Body of pancreas (tissue), 4 donors: Measurements from ENCODE around the gene SKI.
"Not testable (repeated sequence)": the region's sequence is repeated elsewhere in the genome, so short reads cannot be mapped to it uniquely, and the experiment has no call there.

ENCODE experiments used
- CTCF ChIP-seq, 7 experiments: fragments of 450-650 bp in 4 of 7; fragments of 200-600 bp in 3 of 7; sonication (generic) in 3 of 7; IDR thresholded peaks; one replicate each; pipeline ENCODE4 v1.5.1; 2016 to 2019; ENCODE audit warnings: antibody characterized with exemption in 7 of 7
- POLR2A ChIP-seq, 3 donors: fragments of 450-650 bp; IDR thresholded peaks; one replicate each; pipeline ENCODE4 v1.6.1; 2016; ENCODE audit warnings: antibody characterized with exemption in 3 of 3, mild to moderate bottlenecking in 2 of 3

DNA sequence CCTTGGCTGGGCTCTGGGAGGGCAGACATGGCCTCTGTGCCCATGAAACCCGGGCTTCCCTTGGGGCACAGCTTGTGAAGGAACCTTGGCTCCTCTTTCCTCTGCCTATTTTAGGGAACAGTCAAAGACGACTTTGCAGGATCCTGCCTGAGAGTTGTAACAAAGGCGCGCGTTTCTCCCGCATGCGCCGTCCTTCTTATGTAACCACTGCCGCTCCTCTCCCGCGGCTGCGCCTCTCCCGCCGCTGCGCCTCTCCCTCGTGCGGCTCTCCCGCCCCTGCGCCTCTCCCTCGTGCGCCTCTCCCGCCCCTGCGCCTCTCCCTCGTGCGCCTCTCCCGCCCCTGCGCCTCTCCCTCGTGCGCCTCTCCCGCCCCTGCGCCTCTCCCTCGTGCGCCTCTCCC, 103.5 kb downstream of the SKI start:
- TF ChIP-seq CTCF, POLR2A (IDR thresholded peaks at IDR 0.05): not testable (repeated sequence)
